GM19395 (cell line): ENCODE data around the gene BRI3.

Experiments
- ATAC-seq: cut with Tn5 transposase; IDR thresholded peaks from one replicate; pipeline ENCODE4 v1.9.1; 2021; ENCODE audit warnings: mild to moderate bottlenecking, moderate library complexity; ENCODE audit not compliant: unreplicated experiment

The BRI3 gene

DNA sequence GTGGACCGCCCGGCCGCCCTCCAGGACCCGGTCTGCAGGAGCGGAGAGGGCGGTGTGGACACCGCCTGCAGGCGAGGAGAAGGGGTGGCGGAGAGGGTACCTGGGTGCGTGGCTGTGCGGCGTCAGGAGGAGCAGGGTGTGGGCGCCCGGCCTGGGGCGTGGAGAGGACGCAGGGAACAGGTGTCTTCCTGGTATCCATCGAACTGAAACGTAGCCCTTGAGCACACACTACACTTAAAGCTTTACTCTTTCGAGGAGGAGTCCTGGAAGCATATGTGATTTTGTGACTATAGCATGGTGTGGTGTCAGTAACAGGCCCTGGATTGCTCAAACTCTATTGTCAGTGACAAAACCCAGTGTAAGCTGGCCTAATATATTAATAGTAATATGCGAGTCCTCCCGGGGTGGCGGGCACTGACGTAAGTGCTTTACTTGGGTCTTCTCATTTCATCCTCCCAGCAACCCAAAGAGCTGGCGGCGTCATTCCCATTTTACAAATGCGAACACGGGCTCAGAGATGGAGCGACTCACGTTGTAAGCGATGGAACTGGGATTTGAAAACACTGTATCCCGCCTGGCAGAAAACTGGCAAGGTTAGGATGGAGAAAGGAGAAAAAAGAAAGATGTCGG lies 28.9 kb upstream of the BRI3 start:
- ATAC-seq, result peak; percentile 34

DNA sequence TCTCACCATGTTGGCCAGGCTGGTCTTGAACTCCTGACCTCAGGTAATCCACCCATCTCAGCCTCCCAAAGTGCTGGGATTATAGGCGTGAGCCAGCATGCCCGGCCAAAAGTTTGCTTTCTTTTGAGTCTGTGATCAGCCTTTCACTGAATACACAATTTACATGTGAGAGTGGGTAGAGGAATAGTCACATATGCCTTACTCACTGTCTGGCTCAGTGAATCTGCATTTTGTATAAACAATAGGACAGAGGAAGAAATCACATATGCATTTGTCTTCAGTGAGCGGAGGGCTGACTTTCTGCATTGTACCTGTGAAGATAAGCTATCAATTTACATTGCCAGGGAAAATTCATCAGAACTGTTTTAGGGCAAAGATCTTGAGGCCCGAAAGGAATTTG lies 27.0 kb upstream of the BRI3 start:
- no peak for ATAC-seq

DNA sequence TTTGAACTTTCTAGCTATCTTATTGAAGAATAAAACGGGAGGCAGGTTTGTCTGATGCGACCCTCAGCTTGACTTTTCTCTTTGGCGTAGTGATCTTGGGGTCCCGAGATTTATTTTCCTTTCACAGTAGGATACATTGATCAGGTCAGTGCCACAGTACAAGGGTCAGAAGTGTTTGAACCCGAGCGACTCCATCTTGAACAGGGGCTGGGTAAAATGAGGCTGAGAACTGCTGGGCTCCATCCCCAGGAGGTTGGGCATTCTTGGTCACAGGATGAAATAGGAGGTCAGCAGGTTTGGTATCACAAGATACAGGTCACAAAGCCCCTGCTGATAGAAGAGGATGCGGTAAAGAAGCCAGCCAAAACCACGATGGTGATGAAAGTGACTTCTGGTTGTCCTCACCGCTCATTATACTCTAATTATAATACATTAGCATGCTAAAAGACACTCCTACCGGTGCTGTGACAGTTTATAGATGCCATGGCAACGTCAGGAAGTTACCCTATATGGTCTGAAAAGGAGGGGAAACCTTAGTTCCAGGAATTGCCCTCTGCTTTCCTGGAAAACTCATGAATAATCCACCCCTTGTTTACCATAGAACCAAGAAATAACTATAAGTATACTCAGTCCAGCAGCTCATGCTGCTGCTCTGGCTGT lies 26.4 kb upstream of the BRI3 start:
- ATAC-seq, result no peak

DNA sequence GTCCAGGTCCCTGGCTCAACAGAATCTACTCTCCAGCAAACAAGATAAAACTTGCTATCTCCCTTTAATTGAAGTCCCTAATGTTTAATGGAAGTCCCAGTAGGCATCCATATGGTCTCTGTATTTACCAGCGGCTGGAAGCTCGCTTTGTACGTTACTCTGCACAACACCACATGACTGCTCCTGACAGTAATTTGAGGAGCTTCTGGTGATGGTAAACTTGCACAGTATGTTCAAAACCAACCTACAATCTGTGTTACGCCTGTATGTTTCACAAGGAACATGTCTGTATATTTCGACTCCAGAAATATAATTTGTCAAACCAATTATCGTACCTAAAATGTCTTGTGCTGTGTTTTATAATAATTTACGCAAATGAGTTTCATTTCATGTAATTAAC lies 25.1 kb upstream of the BRI3 start:
- ATAC-seq, result no peak

DNA sequence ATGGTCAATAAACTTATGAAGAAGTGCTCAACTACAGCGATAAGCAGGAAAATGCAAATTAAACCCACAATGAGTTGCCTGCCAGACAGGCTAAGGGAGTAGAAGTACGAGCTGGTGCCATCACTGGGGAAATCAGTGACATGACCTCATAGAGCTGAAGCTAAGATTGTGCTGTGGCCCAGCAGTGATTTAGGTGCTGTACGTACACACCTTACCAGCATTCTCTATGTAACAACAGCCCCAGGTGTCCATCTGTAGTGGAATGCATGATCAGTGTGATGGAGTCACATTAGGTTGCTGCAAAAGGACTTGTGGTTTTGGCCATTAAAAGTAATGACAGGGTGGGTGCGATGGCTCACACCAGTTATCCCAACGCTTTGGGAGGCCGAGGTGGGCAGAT lies 23.8 kb upstream of the BRI3 start:
- ATAC-seq, result no peak

DNA sequence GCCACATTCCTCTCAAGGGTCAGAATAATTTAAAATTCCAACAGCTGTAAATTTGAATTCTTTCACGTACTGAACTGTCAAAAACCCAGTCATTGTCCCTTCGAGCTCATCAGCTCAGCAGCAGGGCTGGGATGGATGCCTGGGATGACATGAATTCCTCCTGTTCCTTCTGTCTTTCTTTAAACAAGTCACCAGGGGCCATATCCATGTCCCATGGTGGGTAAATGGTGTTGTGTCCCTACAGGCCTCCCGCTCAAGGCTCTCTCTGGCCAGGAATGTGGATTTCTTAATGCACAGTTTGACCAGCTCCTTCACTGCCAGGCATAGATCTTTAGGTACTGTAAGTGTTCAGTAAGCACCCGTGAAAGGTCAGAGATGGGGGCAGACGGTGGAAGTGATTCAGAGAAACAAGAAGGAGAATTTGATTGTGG lies 15.6 kb upstream of the BRI3 start:
- ATAC-seq, result no peak

DNA sequence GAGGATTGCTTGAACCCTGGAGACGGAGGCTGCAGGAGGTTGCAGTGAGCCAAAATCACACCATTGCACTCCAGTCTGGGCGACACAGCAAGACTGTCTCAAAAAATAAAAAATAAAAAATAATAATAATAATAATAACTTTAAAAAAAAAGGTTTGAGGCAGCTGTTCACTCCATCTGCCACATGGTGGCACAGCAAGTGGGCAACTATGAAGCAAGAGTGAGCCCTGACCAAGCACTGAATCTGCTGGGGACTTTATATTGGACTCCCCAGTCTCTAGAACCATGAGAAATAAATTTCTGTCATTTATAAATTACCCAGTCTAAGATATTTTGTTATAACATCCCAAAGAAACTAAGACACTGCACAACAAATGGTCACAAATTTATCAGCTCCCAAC lies 14.6 kb upstream of the BRI3 start:
- ATAC-seq, result no peak

DNA sequence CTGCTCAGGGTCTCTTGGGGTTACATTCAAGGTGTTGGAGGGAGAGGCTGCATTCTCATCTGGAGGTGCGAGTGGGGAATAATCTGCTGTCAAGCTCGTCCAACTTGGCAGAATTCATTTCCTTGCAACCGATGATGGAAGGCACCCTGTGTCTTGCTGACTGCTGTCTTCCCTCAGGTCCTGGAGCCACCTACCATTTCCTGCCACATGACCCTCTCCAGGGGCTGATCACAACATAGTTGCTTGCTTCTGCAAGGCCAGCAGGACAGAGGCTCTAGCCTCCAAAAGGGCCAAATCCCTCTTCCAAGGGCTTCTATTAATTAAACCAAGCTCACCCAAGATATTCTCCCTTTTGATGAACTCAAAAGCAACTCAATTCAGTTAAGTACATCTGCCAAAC lies 14.2 kb upstream of the BRI3 start:
- no peak for ATAC-seq

DNA sequence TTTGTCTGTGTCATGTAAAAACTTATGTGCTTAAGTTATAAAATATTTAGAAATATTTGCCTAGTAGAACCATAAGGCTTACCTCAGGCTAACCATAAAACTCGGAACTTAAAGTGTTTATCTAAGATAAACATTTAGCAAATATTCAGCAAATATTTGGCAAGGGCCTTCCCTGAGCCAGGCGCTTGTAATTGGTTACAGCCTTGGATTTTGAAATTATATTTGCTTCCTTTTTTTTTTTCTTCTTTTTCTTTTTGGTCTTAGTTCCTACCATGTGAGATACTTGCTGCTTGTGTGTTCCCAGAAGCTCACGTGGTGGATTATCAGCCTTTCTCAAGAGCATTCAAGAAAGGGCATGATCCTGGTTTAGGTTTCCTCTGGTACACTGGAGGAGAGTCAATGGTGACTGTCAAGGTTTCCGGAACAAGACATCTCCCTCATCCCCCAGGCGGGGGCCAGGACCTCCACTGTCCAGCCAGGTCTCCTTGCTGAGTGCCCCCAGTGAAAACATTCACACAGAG lies 5.2 kb upstream of the BRI3 start:
- ATAC-seq, result no peak

DNA sequence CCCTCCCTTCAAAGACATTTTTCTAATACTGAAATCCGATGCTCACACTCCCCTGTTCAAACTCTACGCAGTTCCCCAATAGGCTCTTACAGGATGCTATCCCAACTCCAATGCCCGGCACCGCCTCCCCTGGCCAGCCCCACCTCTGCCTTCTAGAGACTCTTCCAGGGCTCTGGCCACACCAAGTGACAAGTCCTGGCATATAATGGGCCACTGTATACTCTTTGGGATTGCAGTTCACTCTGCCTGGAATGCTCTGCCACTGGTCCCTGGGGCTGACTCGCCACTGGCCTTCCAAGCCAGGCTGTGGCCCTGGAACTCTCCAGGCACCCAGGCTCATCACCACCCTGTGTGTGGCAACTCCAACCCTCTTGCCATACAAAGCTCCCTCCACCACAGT lies 3.1 kb upstream of the BRI3 start:
- no peak for ATAC-seq

DNA sequence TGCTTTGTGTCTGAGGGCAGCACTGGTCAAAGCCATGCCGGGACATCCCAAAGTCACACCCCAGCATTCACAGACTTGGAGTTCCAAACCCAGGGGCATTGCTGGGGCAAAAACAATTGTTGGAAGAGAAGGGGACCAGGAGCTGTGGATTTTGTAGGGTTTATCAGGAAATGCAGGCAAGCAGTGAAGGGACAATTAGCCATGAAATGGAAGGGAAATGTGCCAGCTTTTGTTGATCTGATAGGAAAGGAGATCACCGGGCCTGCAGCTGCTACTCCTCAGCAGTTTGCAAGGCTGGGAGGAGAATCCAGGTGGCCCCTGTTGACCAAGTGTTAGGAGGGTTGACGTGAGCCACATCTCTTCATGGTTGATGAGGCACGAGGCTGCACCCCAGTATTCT lies 2.5 kb upstream of the BRI3 start:
- no peak for ATAC-seq

DNA sequence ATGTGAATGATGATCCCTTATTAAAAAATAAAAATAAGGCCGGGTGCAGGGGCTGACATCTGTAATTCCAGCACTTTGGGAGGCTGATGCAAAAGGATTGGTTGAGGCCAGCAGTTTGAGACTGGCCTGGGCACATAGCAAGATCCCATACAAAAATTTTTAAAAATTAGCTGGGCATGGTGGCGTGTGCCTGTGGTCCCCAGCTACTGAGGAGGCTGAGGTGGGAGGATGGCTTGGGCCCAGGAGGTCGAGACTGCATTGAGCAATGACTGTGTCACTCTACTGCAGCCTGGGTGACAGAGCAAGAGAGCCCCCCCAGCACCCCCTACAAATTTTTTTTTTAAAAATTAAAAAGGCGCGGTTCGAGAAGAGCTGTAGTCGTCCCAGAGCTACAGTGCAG lies 1.2 kb upstream of the BRI3 start:
- ATAC-seq, result no peak

DNA sequence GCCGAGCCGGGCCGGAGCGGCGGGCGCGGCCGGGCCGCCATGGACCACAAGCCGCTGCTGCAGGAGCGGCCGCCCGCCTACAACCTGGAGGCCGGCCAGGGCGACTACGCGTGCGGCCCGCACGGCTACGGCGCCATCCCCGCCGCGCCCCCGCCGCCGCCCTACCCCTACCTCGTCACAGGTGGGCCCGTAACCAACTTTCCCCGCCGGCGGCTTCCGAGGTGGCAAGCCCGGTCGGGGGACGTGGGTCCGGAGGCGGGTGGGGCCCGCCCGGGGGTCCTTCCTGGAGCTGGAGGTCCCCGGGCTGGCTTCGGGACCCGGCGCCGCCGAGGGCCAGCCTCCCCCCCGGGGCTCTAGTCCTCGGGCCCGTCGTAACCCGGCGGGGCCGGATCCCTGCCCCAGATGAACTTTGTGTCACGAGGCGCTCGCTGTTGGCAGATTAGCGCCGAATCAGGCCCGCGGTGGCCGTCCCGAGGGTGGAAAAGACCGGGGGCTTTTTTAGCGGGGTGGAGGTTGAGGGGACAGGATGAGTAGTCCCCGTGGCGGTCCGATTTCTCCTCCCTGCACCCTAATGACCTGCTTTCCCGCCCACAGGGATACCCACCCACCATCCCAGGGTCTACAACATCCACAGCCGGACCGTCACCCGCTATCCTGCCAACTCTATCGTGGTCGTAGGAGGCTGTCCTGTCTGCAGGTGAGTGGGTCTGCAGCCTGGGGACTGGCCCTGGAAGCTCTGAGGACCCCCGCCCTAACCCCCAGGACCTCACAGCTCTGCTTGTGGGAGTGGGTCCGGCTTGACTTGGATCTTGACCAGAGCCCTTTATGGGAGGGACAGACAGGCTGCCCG lies 496 bp downstream of the BRI3 start:
- ATAC-seq, result peak; percentile 41

DNA sequence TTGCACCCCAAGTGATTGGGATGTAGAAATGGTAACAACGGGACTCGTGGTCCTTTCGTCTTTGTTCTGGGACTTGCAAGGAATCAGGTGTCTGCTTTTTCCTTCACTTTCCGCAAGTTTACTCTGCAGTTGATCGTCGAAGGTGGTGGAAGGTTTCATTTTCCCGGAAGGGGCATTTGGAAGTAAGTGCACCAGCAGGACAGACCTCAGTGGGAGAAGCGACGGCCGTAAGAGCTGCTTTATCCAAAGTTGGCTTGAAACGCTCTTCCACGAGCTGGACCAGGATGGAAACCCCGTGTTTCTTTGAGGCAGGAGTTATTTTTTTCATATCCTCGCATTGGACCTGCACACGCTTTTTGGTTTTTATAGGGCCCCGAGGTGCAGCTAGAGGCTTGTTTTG lies 1.2 kb downstream of the BRI3 start:
- no peak for ATAC-seq

DNA sequence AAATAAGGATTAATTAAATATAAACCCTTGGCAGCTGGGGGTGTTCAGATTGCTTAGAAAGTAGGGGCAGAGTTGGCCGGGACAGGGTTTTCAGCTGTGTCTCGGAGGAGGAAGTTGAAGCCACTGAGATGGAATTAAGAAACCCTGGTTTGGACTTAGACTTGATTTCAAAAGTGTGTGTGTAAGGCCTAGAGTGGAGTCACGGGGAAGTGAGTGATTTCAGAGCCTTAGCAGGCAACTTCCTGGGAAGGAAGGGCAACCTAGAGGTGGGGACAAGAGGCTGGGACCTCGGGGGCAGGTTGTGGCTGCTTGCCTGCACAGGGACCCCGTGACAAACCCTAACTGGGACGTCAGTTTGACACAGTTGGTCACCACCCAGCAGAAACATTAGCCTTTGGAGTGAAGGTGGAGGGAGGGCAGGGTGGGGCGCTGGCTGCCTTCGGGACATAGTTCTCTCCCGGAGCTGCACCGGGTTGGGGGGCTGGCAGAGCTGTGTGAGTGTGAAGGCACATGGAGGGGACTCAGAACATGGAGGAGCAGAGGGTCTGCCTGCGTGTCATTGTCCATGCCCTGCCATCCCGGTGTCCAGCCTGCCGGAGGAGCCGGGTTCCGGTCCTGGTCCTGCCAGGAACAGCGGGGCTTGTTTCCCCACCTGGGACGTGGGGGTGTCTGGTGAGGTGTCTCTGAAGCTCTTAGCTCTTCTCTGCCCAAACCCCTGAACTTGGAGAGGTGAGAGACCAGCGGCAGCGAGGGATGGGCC lies 1.8 kb downstream of the BRI3 start:
- no peak for ATAC-seq

DNA sequence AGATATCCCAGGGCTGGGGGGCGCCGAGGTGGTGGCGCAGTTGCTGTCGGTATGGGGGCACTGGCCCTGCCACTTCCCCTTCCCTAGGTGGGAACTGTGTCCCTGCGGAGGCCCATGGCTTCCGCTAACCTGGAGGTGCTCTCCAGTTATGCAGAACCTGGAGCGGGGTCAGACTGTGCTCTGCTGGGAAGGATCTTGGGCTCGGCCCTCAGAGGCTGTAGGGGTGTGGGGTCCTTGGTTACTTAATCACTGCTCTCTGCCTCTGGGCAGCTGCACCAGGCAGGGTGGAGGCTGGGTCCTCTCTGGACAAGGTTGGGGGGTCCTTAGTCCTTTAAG lies 2.4 kb downstream of the BRI3 start:
- no peak for ATAC-seq

DNA sequence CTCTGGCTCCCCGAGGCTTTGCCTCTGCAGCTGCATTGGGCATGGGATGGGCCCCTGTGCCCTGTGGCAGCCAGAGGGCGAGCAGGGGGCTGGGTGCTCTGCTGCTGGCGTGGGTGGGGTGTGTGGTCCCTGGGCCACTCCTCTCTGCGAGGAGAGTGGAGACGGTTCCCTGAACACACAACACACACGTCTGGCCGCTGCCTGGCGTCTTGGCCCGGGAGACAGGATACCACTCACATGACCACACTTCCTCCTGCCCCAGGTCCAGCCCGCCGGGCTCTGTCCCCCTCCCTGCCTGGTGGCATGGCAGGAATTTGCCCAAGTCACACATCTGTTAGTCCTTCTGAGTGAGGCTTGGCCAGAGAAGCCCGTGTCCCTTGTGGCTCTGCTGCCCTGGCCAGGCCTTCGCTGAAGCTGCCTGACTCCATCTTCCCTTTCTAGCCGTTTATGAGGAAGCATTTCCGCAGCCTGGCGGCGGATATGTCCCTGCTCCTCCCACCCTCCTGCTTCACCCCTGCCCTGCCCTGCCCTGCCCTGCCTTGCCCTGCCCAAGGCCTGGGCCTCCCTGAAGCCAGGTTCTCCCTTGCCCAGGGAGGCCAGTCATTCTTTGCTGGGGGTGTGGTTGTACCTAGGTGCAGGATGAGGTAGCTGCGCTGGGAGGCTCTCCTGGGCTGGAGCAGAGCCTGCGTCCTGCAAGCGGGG lies 3.0 kb downstream of the BRI3 start:
- no peak for ATAC-seq

DNA sequence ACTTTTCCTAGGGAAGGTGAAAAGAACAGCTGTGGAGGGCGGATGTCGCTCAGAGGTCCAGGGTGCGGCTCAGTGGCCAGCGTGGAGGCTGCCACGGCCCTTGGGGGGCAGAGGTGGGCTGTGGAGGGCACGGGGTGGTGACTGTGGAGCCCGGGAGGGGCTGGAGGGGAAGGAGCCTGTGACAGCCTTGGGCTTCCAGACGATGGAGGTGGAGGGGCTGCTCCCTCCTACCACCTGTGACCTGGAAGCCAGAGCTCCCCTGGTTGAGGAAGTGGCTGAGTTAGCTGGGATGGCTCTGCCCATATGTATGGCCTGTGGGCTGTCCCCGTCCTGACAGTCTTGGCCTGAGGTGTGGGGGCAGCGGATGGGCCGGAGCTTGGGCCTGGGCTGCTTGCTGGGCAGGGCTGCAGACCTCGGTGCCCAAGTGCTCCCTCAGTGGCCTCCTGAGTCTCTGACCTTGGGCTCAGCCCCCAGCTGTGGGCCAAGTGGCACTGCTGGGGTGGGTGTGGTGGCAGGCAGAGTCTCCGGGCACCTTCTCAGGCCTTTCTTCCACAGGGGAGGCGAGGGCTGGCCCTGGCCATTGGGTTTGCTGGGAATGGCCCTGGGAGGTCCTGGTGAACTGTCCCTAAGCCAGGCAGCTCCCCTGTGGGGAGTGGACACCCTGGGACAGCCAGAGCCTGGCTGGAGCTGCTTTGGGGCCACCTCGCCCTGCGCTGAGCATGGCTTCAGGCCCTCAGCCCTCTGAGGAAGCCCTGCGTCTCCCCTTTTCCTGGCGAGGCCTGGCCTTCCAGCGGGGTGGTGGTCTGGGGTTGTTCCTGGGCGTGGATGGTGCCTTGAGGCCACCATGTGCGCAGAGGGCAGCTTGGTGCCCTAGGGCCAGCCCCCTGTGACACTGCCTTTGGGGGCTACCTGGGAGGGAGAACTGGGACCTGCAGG lies 3.9 kb downstream of the BRI3 start:
- ATAC-seq, result no peak

DNA sequence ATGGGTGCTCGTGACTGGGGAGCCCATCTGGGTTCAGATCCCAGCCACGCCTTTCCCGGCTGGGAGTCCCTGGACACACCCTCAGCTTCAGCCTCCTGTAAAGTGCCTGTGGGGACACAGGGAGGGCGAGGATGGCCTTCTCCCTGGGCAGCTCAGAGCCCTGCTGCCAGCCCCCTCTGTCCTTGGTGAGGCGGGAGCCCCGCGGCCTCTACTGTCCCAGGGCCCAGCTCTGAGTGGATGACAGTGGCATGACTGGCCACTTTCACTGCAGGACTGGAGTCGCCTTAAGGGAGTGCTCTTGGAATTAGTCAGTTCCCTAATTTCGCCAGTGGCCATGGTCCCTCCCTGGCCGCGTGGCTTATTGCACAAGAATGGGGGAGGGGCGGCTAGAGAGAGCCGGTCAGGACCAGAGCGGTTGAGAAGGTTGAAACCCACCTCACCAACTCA lies 4.6 kb downstream of the BRI3 start:
- ATAC-seq, result no peak
